ENCODE results near the gene LSM4. TPM values are rescaled to one million over a fixed set of nuclear protein-coding genes. Genes with fewer than 3 reads are reported as not detected.

Gene LSM4
- total and polyA plus RNA-seq, 2 of the 13 experiments (the other 11 are each of a cell fraction or from before 2014, with no cell fraction given): 65.8 to 166 TPM

DNA sequence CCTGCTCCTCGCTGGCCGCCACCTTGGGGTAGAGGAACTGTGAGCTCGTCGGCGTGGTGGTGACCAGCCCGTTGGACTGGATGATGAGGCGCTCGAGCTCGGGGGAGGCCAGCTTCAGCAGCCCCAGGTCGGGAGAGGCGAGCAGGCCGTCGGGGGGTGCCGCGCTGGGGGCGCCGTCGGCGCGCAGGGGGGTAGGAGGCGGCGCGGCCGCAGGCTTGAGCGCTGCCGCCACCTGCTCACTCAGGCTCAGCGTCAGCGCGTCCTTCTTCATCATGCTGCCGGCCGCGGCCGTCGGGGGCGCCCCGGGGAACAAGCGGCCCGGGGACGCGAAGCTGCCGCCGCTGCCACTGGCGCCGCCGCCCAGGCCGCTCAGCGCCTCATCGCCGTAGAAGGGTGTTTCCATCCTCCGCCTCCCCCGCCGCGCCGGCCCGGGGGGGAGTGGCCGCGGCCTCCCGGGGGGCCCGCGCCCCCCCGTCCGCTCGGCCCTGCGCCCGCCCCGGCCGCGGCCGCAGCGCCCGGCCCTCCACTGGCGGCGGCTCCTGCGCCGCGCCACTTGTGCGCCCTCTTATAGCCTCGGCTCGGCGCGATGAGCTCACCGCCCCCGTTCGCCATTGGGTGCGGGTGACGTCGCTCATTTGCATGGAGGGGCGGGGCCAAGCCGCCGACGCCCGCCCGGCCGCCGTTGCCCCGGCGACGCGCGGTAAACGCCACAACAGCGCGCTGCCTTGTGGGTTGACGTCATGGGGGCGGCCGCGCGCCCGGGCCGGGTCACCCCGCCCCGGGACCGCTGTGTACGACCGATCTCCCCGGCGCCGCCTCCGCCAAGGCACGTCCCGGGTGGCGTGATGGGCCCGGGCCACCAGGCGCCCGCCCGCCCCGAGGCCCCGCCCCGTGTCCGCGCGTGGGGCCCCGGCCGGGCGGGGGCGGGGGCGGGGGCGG, 41.5 kb downstream of the LSM4 start, which contains the start of gene JUND (continued):
- TF ChIP-seq POLR2G (IDR thresholded peaks at IDR 0.05; ENCODE audit: low read depth, low read length): peak; percentile 93
- TF ChIP-seq, protein P1, sequence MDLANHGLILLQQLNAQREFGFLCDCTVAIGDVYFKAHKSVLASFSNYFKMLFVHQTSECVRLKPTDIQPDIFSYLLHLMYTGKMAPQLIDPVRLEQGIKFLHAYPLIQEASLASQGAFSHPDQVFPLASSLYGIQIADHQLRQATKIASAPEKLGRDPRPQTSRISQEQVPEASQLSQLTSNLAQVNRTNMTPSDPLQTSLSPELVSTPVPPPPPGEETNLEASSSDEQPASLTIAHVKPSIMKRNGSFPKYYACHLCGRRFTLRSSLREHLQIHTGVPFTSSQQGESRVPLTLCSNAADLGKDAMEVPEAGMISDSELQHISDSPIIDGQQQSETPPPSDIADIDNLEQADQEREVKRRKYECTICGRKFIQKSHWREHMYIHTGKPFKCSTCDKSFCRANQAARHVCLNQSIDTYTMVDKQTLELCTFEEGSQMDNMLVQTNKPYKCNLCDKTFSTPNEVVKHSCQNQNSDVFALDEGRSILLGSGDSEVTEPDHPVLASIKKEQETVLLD (CRISPR knock-in tag; IDR thresholded peaks at IDR 0.05; ENCODE audit: low read depth): peak; percentile 97
- TF ChIP-seq, protein P2, sequence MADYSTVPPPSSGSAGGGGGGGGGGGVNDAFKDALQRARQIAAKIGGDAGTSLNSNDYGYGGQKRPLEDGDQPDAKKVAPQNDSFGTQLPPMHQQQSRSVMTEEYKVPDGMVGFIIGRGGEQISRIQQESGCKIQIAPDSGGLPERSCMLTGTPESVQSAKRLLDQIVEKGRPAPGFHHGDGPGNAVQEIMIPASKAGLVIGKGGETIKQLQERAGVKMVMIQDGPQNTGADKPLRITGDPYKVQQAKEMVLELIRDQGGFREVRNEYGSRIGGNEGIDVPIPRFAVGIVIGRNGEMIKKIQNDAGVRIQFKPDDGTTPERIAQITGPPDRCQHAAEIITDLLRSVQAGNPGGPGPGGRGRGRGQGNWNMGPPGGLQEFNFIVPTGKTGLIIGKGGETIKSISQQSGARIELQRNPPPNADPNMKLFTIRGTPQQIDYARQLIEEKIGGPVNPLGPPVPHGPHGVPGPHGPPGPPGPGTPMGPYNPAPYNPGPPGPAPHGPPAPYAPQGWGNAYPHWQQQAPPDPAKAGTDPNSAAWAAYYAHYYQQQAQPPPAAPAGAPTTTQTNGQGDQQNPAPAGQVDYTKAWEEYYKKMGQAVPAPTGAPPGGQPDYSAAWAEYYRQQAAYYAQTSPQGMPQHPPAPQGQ (CRISPR knock-in tag; IDR thresholded peaks at IDR 0.05; ENCODE audit: borderline replicate concordance): no peak
- TF ChIP-seq SALL2 (CRISPR knock-in tag; IDR thresholded peaks at IDR 0.05): 0 out of 2 replicates have a peak, but pooled peaks have one; percentile 42
- TF ChIP-seq YEATS2 (CRISPR knock-in tag; IDR thresholded peaks at IDR 0.05; ENCODE audit: borderline replicate concordance): no peak
- no peak; the same call in 1 of the 2 replicates for TF ChIP-seq RARA (CRISPR knock-in tag; IDR thresholded peaks at IDR 0.05)
- 0 out of 2 replicates have a peak, but pooled peaks have one; percentile 46 for TF ChIP-seq ZNF160 (CRISPR knock-in tag; IDR thresholded peaks at IDR 0.05)
- TF ChIP-seq MYC (CRISPR knock-in tag; IDR thresholded peaks at IDR 0.05; ENCODE audit: borderline replicate concordance): peak; percentile 34; the same call in 1 of the 2 replicates
- no peak for TF ChIP-seq ZBTB1 (CRISPR knock-in tag; IDR thresholded peaks at IDR 0.05; ENCODE audit: borderline replicate concordance)
- TF ChIP-seq ZNF432 (CRISPR knock-in tag; IDR thresholded peaks at IDR 0.05; ENCODE audit: borderline replicate concordance): no peak
- TF ChIP-seq HNRNPLL (IDR thresholded peaks at IDR 0.05; ENCODE audit: low read depth, low read length, poor library complexity, severe bottlenecking): peak; percentile 89
- peak; percentile 41; the same call in 1 of the 2 replicates for TF ChIP-seq HES4 (CRISPR knock-in tag; IDR thresholded peaks at IDR 0.05; ENCODE audit: borderline replicate concordance)
- no peak for TF ChIP-seq HDAC1 (CRISPR knock-in tag; IDR thresholded peaks at IDR 0.05)
- no peak for TF ChIP-seq ZFP36 (IDR thresholded peaks at IDR 0.05; ENCODE audit: borderline replicate concordance, low read depth, low read length, partially characterized antibody)
- TF ChIP-seq PITX1 (CRISPR knock-in tag; IDR thresholded peaks at IDR 0.05): no peak
- TF ChIP-seq ZNF761 (CRISPR knock-in tag; conservative IDR thresholded peaks at IDR 0.05): 0 out of 2 replicates have a peak, but pooled peaks have one; percentile 32
- TF ChIP-seq ZNF615 (CRISPR knock-in tag; IDR thresholded peaks at IDR 0.05; ENCODE audit: borderline replicate concordance): no peak
- TF ChIP-seq, protein P3, sequence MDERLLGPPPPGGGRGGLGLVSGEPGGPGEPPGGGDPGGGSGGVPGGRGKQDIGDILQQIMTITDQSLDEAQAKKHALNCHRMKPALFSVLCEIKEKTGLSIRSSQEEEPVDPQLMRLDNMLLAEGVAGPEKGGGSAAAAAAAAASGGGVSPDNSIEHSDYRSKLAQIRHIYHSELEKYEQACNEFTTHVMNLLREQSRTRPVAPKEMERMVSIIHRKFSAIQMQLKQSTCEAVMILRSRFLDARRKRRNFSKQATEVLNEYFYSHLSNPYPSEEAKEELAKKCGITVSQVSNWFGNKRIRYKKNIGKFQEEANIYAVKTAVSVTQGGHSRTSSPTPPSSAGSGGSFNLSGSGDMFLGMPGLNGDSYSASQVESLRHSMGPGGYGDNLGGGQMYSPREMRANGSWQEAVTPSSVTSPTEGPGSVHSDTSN (CRISPR knock-in tag; IDR thresholded peaks at IDR 0.05): peak; percentile 41; the same call in 1 of the 2 replicates
- TF ChIP-seq ZFP82 (CRISPR knock-in tag; IDR thresholded peaks at IDR 0.05; ENCODE audit: borderline replicate concordance): no peak
- no peak for TF ChIP-seq TCF12 (IDR thresholded peaks at IDR 0.05)
- TF ChIP-seq TCF12 (CRISPR knock-in tag; IDR thresholded peaks at IDR 0.05): 0 out of 2 replicates have a peak, but pooled peaks have one; percentile 12
- TF ChIP-seq, protein P4, sequence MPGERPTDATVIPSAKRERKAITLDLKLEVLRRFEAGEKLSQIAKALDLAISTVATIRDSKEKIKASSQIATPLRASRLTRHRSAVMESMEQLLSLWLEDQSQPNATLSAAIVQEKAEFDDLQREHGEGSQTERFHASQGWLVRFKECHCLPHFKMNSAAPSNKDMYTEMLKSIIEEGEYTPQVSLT (CRISPR knock-in tag; IDR thresholded peaks at IDR 0.05; ENCODE audit: borderline replicate concordance, low read depth): no peak
- TF ChIP-seq SOX13 (IDR thresholded peaks at IDR 0.05): peak; percentile 21; the same call in 1 of the 2 replicates
- no peak; a peak in 1 of 4 replicates for TF ChIP-seq SOX13 (CRISPR knock-in tag; conservative IDR thresholded peaks at IDR 0.05 in 1 of 2, IDR thresholded peaks at IDR 0.05 in 1 of 2)
